CD4-positive, alpha-beta T cell treated with Interleukin-4 for 1 hour (primary cell): ENCODE data around the gene DPYD.

ENCODE experiments used
- DNase-seq, 2 donors: peaks; one replicate each; pipeline ENCODE4 v3.0.0-alpha.2; 2020 to 2022

The DPYD gene

GRCh38 chr1:97123717-97124431 lies 797.0 kb downstream of the DPYD start:
- DNase-seq: no peak

GRCh38 chr1:97120806-97121205 lies 800.0 kb downstream of the DPYD start:
- no peak for DNase-seq

GRCh38 chr1:97119260-97120158 lies 801.3 kb downstream of the DPYD start:
- no peak for DNase-seq

GRCh38 chr1:97114842-97115241 lies 806.0 kb downstream of the DPYD start:
- DNase-seq: no peak

- no peak for DNase-seq
Measured at GRCh38 chr1:97112442-97112841, 808.4 kb downstream of the DPYD start.

- no peak for DNase-seq
Measured at GRCh38 chr1:97108179-97108578, 812.7 kb downstream of the DPYD start.

- DNase-seq: no peak
Measured at GRCh38 chr1:97105531-97105930, 815.3 kb downstream of the DPYD start.

GRCh38 chr1:97101509-97101908 lies 819.3 kb downstream of the DPYD start:
- no peak for DNase-seq

GRCh38 chr1:97097404-97097925 lies 823.4 kb downstream of the DPYD start:
- DNase-seq: no peak

- no peak for DNase-seq
Measured at GRCh38 chr1:97095764-97096163, 825.1 kb downstream of the DPYD start.

- no peak for DNase-seq
Measured at GRCh38 chr1:97094247-97094972, 826.4 kb downstream of the DPYD start.

GRCh38 chr1:97093741-97094140 lies 827.1 kb downstream of the DPYD start:
- DNase-seq: no peak

- DNase-seq: no peak
Measured at GRCh38 chr1:97092824-97093223, 828.0 kb downstream of the DPYD start.

- no peak for DNase-seq
Measured at GRCh38 chr1:97091679-97092078, 829.2 kb downstream of the DPYD start.

GRCh38 chr1:97091263-97091662 lies 829.6 kb downstream of the DPYD start:
- DNase-seq: no peak

- DNase-seq: no peak
Measured at GRCh38 chr1:97090725-97091124, 830.1 kb downstream of the DPYD start.

GRCh38 chr1:97089173-97089572 lies 831.7 kb downstream of the DPYD start:
- DNase-seq: no peak

- DNase-seq: no peak
Measured at GRCh38 chr1:97088391-97088790, 832.4 kb downstream of the DPYD start.

GRCh38 chr1:97084546-97084945 lies 836.3 kb downstream of the DPYD start:
- no peak for DNase-seq

- DNase-seq: no peak
Measured at GRCh38 chr1:97082160-97082848, 838.5 kb downstream of the DPYD start.

GRCh38 chr1:97078872-97079271 lies 842.0 kb downstream of the DPYD start:
- DNase-seq: no peak

GRCh38 chr1:97077221-97077620 lies 843.6 kb downstream of the DPYD start:
- DNase-seq: no peak

GRCh38 chr1:97074771-97075170 lies 846.1 kb downstream of the DPYD start:
- DNase-seq: no peak
